HG02938 (cell line): ENCODE measurements around the gene PEX6.
"Not testable (repeated sequence)": the region's sequence is repeated elsewhere in the genome, so short reads cannot be mapped to it uniquely, and the experiment has no call there.

Experiments used
- ATAC-seq: cut with Tn5 transposase; IDR thresholded peaks from one replicate; pipeline ENCODE4 v1.9.1; 2021; ENCODE audit warnings: mild to moderate bottlenecking, moderate library complexity; ENCODE audit not compliant: unreplicated experiment

PEX6 gene

DNA sequence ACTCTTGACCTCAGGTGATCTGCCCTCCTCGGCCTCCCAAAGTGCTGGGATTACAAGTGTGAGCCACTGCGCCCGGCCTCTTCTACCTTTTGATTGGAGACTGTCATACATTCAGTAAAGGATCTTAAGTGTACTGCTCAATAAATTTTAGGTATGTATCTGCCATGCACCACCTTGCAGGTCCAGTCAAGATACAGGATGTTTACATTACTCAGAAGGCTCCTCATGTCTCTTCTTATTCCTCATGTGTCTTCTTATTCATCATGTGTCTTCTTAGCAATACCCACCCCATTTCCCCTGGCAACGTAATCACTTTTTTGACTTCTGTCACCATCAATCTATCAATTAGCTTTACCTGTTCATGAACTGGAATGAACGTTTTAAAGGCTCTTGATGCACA, 26.9 kb upstream of the PEX6 start:
- no peak for ATAC-seq

DNA sequence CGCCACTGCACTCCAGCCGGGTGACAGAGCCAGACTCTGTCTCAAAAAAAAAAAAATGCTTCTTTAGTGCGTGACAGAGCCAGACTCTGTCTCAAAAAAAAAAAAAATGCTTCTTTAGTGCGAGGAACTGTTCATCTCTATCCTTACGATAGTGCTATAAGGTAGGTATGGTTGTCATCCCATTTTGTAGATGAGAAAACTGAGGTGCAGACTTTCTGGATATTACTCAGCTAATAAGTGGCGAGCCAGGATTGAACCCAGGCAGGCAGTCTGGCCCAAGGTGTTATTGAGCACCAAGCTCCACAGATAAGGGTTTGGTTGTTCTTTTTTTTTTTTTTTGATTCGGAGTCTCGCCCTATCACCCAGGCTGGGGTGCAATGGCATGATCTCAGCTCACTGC, 22.9 kb upstream of the PEX6 start:
- ATAC-seq: no peak

DNA sequence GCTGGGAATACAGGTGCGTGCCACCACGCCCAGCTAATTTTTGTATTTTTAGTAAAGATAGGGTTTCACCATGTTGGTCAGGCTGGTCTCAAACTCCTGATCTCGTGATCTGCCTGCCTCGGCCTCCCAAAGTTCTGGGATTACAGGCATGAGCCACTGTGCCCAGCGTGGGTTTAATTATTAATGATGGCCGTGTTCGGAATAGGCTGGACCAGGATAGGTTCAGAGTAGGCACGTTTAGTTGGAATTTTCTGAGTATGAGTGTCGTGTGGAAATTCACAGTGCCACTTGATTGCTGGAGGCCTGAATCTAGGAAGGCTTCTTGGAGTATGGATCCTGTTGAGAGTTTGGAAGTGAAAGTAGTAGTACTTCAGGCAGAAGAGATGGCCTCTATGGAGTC, 19.2 kb upstream of the PEX6 start:
- ATAC-seq: not testable (repeated sequence)

- no peak for ATAC-seq
Measured at GRCh38 chr6:42996513-42996912, 17.5 kb upstream of the PEX6 start.

DNA sequence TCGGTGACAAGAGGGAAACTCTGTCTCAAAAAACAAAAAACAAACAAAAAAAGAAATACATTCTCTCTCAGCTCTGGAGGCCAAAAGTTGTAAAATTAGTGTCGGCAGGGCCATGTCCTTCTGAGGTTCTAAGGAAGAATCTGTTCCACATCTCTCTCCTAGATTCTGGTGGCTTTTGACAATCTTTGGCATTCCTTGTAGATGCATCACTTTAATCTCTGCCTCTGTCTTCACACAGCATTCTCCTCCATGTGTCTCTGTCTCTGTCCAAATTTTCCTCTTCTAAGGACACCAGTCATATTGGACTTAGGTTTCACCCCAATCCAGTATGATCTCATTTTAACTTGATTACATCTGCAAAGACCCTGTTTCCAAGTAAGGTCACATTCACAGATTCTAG, 14.5 kb upstream of the PEX6 start:
- no peak for ATAC-seq

DNA sequence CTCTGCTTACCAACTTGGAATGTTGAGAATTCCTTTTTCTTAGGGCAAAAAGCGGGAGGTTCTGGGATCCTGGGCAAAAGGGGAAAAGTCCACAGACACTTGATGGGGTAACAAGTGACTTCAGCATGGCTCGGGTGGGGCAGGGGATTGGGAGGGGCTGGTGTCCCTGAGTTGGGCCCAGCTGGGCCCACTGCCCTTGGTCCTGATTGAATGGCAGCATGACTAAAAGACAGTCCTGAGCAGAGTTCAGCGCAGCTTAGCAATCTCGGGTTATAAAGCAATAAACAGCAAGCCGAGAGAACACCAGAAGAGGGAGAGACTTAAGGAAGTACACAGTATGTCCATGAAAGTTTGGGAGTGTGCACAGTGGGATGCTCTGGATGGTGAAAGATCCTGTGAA, 10.9 kb upstream of the PEX6 start:
- no peak for ATAC-seq

DNA sequence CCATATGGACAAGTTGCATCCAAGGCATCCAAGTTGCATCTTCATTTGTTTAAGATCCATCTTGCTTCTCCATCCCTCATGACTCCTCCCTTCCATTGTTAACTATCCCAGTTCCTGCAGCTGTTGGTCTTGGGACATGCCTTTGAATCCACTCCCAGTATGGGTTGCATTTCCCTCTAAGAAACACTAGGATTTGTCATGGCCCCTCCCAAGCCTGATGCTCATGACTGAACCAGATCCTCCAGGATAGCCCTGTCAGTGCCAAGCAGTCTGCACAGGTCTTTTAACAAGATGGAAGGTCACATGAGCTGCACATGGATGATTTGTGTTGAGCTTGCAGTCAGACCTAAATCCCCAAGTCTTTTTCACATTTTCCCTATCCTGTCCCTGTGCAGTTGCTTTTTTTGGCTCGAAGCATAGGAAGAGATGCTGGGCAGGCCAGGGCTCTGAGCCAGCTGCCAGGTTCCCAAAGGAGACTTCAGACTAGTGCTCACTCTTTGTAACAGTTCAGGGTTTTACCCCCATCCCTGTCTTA, 9.6 kb upstream of the PEX6 start:
- ATAC-seq: no peak

DNA sequence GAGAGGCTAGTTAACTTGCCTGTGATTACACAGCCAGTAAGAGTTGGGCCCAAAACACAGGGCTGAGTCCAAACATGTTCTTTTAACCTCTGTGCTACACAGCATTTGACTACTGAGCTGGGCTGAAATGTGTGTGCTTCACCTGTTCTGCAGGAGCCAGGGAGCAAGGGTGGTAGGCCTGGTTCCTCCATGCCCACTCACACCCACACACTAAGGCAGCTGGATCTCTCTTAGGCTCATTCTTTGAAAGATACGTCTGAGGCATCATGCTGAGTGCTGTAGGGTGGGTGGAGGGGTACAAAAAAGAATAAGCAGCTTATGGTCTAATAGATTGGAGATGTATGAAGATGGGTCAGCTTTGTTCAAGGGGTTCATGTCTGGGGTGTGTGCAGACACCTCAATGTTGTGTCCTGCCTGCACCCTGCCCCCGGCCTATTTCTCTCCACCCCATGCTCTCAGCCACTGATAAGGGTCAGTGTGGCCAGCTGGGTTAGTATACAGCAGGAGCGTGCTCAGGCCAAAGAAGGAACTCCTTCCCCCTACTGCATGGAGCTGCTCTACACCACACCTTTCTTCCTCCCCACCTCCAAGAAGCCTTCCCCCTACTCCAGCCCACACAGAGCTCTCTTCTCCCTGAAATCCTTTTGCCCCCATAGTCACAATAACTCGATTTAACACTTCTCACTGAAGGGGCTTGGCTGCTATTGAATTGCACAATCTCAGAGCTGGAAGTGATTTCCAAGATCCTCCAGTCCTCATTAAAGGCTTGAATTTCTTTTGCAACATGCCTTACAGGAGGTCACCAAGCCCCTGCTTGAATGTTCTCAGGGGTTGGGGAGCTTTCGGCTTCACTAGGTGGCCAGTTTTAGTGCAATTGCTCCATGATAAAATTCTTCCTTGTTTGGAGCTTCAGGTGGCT, 8.8 kb upstream of the PEX6 start:
- ATAC-seq: no peak

GRCh38 chr6:42984924-42985475, 6.0 kb upstream of the PEX6 start:
- ATAC-seq: no peak

DNA sequence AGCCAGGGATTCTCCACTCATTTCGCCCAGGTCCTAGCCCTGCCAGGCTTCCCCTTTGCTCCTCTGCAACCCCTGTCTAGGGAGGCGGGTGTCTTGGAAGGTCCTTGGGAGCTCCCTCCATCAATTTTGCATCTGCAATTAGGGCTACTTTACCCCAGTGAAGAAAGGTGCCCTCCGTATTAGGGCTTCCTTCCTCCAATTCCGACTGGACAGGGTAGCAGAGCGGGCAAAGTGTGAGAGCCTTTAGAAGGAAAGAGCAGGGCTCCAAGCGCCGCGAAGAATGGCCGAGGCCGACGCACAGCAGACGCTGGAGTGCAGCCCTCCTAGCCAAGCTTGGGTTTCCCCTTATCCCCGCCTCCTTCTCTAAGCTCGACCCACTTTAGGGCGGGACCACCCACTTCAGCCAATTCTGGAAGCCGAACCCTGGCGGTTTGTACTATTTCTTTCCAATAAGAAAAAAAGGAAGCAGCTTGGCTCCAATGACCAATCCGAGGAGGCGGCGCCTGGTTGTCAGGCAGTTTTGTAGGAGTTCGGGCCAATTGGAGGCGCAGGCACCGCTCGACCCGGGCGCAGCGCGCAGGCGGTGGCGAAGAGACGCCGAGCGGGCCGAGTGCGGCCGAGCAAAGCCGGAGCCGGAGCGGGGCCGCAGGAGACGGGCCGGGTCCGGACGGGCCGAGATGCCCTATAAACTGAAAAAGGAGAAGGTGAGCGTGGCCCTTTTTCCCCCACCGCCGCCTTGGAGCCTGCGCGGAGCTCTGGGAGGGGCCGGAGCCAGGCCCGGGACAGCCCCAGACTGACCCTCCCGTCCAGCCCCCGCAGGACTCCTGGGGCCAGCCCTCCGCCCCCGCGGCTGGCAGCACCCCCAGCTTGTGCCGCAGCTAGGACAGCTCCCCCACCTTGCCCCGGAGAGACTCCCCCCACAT, 5.3 kb upstream of the PEX6 start, which contains the start of gene PPP2R5D:
Gene PPP2R5D, plus strand, starts transcription at position 570 of the 923 bp plus-strand sequence. Its CDS starts 108 bp downstream, at position 678.
- ATAC-seq: peak; percentile 95

DNA sequence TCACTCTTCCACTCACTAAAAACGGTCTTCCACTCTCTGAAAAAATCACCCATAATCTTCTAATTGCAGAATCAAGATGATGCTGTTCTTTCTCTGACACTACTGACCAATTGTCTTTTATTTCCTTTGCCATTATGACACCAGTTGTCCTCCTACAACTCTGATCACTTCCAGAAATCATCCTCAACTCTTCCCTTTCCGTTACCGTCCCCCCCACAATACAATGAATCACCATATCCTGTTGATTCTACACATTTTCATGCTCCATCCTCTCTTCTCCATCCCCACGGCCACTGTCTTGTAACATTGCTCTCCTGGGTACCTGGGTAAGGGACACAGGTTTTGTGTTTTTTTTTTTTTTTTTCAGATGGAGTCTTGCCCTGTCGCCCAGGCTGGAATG, 2.9 kb upstream of the PEX6 start:
- ATAC-seq: no peak

- ATAC-seq: no peak
Measured at GRCh38 chr6:42979523-42980177, 669 bp upstream of the PEX6 start.

DNA sequence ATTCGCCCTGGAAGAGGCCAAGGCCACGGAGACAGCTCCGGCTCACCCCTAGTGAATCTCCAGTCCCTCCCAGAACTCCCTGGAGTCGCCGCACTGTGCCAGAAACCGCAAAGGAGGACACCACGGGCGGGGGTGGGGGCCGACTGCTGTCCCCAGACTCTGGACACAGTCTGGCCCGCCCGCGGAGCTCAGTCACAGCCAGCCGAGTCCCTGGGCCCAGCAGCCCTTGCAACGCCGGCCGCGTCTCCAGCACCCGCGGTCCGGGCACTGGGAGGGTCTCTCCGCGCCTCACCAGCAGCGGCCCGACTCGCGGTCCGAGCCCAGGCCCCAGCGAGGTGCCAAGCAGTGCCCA, 518 bp downstream of the PEX6 start:
- ATAC-seq: peak; percentile 24

- ATAC-seq: no peak
Measured at GRCh38 chr6:42974919-42975505, 4.0 kb downstream of the PEX6 start.

DNA sequence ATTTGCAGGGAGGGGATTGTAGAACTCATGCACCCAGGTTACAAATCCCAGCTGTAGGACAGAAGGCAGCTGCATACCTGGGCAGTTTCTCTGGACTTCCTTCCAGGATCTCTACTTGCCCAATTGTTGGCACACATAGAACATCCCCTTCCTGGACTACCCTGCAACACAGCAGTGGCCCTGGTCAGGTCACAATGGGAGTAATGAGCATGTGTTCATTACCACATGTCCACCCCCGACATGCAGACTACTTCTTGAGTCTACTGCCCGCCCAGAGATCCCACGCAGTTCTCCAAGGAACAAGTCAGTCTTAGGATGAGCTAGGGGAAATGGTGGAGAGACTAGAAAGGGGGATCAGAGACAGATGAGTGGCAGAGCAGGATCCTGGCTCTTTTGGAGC, 5.1 kb downstream of the PEX6 start:
- ATAC-seq: no peak

GRCh38 chr6:42971746-42972327, 7.1 kb downstream of the PEX6 start:
- no peak for ATAC-seq

DNA sequence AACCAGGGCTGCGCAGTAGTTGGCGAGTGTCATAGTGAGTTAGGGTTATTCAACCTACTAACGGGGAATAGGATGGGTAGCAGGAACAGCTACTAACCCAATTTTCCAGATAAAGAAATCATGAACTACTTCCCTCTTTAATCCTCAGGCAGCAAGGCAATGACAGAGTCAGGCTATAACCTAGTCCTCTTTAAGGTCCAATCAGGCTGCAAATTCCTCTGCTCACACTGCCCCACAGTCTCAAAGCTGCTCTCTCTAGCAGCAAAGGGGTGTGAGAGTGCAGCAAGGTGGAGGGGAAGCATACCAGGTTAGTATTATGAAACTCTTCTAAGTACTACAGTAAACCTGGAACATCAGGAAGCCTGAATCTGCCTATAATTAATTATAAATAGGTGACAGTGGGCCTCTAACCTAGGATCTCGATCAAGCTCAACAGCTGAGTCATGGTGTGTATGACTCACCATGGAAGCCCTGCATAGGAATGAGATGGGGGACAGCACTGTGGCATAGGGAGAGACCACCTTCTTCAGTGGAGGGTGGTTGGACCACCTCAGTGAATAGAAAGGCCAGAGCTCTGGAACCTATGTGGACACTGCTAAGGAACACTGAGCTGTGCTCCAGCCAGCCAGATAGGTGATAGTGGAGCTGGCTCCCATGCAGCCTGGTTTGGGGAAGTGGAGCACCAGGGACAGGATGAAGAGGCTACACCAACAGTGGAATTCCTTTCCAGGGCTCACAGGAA, 7.9 kb downstream of the PEX6 start:
- ATAC-seq: no peak

DNA sequence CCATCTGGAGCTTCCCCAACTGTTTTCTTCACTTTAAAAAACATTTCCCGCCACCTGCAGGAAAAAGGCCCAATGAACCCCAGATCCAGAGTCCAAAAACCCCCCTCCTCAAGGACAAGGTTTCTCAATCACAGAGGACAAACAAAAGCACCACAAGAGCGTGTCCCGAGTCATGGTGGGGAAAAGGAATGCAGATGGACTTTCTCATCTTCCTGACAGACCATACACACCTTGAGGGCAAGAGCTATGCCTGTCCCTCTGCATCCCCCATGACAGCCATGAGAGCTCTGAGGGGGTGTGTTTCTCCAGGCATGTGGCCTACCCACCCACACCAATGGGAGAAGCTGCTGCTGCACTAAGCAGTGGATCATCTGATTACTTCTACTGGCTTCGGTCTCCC, 9.0 kb downstream of the PEX6 start:
- ATAC-seq: no peak

- ATAC-seq: no peak
Measured at GRCh38 chr6:42969431-42969830, 9.6 kb downstream of the PEX6 start.
